K562 (cell line): ENCODE measurements around the gene GPR68. TPM values are rescaled to one million over a fixed set of nuclear protein-coding genes. Genes with fewer than 3 reads are reported as not detected.

Experiments
- ATAC-seq: fragments of 200-7000 bp; cut with Tn5 transposase; 3 replicates; pipeline ENCODE4 v1.9.1; 2020; ENCODE audit warnings: moderate library complexity
- BruUV-seq: library from RNA; stranded (reverse); fragments of 400-500 nt; replicated peaks from 2 replicates; lab custom pipeline; 2021; lab: Mats Ljungman, UMichigan
- CTCF ChIA-PET: fragments of 300-600 bp; formaldehyde crosslinking; extraction: SDS; loops from one replicate; lab custom pipeline; 2021; ENCODE audit warnings: low intra/inter-chr PET ratio; lab: Yijun Ruan, JAX
- POLR2A ChIA-PET: fragments of 300-600, 350-650 bp; sonication (Branson Sonifier 250); formaldehyde crosslinking; extraction: SDS; loops from one replicate; lab custom pipeline; 2021; ENCODE audit warnings: antibody characterized with exemption, inconsistent platforms; lab: Yijun Ruan, JAX
- DNase-seq, 4 experiments: peaks; one replicate each; pipeline versions ENCODE4 v3.0.0 to v3.0.0-alpha.2; 2011 to 2018; ENCODE audit warnings: low spot score in 3 of 4, mixed read lengths in 3 of 4; ENCODE audit errors: extremely low read depth in 1 of 4
- FAIRE-seq: peaks from 2 replicates; lab custom pipeline; 2011; peaks lifted over from hg19 to GRCh38; lab: Jason Lieb, UNC
- H2AFZ ChIP-seq: 2 replicates; pipeline ENCODE4 v1.6.0; 2011; ENCODE audit warnings: low read depth, low read length, control low read depth, inconsistent platforms
- H3K27ac ChIP-seq: fragments of 200-600 bp; 3 replicates; pipeline ENCODE4 v1.8.0; 2011; ENCODE audit warnings: low read depth, mild to moderate bottlenecking, control low read depth, inconsistent platforms, low read length, moderate library complexity, mixed read lengths; ENCODE audit errors: extremely low read depth
- H3K27me3 ChIP-seq, 2 experiments: fragments of 300-600 bp in 1 of 2; 2 replicates in 1 of 2; 3 replicates in 1 of 2; pipeline versions ENCODE4 v1.6.0 to v1.8.0; 2011; ENCODE audit warnings: inconsistent platforms in 2 of 2, low read length in 2 of 2, mild to moderate bottlenecking in 1 of 2, mixed read lengths in 1 of 2, moderate library complexity in 1 of 2; ENCODE audit not compliant: control insufficient read depth in 2 of 2, insufficient read depth in 2 of 2
- H3K36me3 ChIP-seq: fragments of 300-600 bp; 3 replicates; pipeline ENCODE4 v1.8.0; 2011; ENCODE audit warnings: mild to moderate bottlenecking, low read length, inconsistent platforms; ENCODE audit not compliant: control insufficient read depth, insufficient read depth
- H3K4me1 ChIP-seq, 2 experiments: fragments of 200-600 bp in 1 of 2; replicated peaks in 1 of 2; 2 replicates in 1 of 2; 3 replicates in 1 of 2; pipeline versions ENCODE4 v1.5.1 to v1.8.0; 2011; ENCODE audit warnings: inconsistent platforms in 2 of 2, low read length in 2 of 2, mild to moderate bottlenecking in 1 of 2, mixed read lengths in 1 of 2, moderate library complexity in 1 of 2; ENCODE audit not compliant: control insufficient read depth in 2 of 2, insufficient read depth in 2 of 2
- H3K4me2 ChIP-seq: 2 replicates; pipeline ENCODE4 v1.6.1; 2011; ENCODE audit warnings: low read length, control low read depth, inconsistent platforms, mixed read lengths; ENCODE audit not compliant: insufficient read depth
- H3K4me3 ChIP-seq: fragments of 200-600 bp; sonication (generic), shearing (Covaris generic); 2 replicates; pipeline ENCODE4 v1.5.1; 2016; ENCODE audit warnings: control low read depth, inconsistent platforms
- H3K79me2 ChIP-seq: fragments of 200-600 bp; 3 replicates; pipeline ENCODE4 v1.8.0; 2011; ENCODE audit warnings: low read length, inconsistent platforms; ENCODE audit not compliant: control insufficient read depth, insufficient read depth
- H3K9ac ChIP-seq, 2 experiments: 2 replicates each; pipeline versions ENCODE4 v1.6.0 to v1.6.1; 2011; ENCODE audit warnings: low read depth in 2 of 2, low read length in 2 of 2, control low read depth in 1 of 2, inconsistent platforms in 1 of 2, mild to moderate bottlenecking in 1 of 2, mixed read lengths in 1 of 2; ENCODE audit not compliant: insufficient read depth in 1 of 2
- H3K9me1 ChIP-seq: one replicate; pipeline ENCODE4 v1.6.0; 2011; ENCODE audit warnings: inconsistent platforms, mild to moderate bottlenecking, low read length, moderate library complexity; ENCODE audit not compliant: control insufficient read depth, insufficient read depth
- H3K9me3 ChIP-seq: replicated peaks from 2 replicates; pipeline ENCODE4 v1.5.1; 2011; ENCODE audit warnings: low read depth, low read length, inconsistent platforms; ENCODE audit not compliant: control insufficient read depth, insufficient read depth
- H4K20me1 ChIP-seq: replicated peaks from 2 replicates; pipeline ENCODE4 v1.6.1; 2011; ENCODE audit warnings: low read length, inconsistent platforms, mixed read lengths; ENCODE audit not compliant: control insufficient read depth, insufficient read depth
- E2F8 ChIP-seq: fragments of 450-650 bp; IDR thresholded peaks from 2 replicates; pipeline ENCODE4 v1.7.1; 2018; ENCODE audit warnings: mild to moderate bottlenecking, low read depth; ENCODE audit not compliant: partially characterized antibody
- FOXK2 ChIP-seq, 2 experiments: fragments of 450-650 bp; IDR thresholded peaks in 1 of 2; conservative IDR thresholded peaks in 1 of 2; 2 replicates each; pipeline ENCODE4 v1.6.1; 2016; ENCODE audit warnings: low read depth in 2 of 2, mild to moderate bottlenecking in 1 of 2
- ILK ChIP-seq: fragments of 450-650 bp; IDR thresholded peaks from 2 replicates; pipeline ENCODE4 v1.6.1; 2016; ENCODE audit warnings: missing genetic modification characterization, low read depth, mild to moderate bottlenecking, missing compliant biosample characterization, moderate library complexity, borderline replicate concordance
- MYBL2 ChIP-seq, 2 experiments: fragments of 450-650 bp in 1 of 2; sonication (generic) in 1 of 2; formaldehyde crosslinking in 1 of 2; IDR thresholded peaks; 2 replicates each; pipeline versions ENCODE4 v1.6.1 to v1.8.1; 2017 to 2022; ENCODE audit warnings: borderline replicate concordance in 1 of 2, inconsistent platforms in 1 of 2, low read depth in 1 of 2, mild to moderate bottlenecking in 1 of 2, missing genetic modification reagents in 1 of 2, moderate library complexity in 1 of 2
- POLR2H ChIP-seq: IDR thresholded peaks from 2 replicates; pipeline ENCODE4 v1.6.1; 2016; ENCODE audit warnings: missing genetic modification characterization, low read depth, mild to moderate bottlenecking, control low read depth, missing compliant biosample characterization, moderate library complexity
- RFX7 ChIP-seq: fragments of 250-450 bp; sonication (Bioruptor Pico); IDR thresholded peaks from 2 replicates; pipeline ENCODE4 v1.5.1; 2021; ENCODE audit warnings: mild to moderate bottlenecking
- ZNF133 ChIP-seq: fragments of 250-450 bp; sonication (Bioruptor Pico); IDR thresholded peaks from 2 replicates; pipeline ENCODE4 v1.4.0; 2020; ENCODE audit warnings: mild to moderate bottlenecking
- ZNF445 ChIP-seq: fragments of 250-450 bp; sonication (Bioruptor Pico); IDR thresholded peaks from 2 replicates; pipeline ENCODE4 v1.4.0; 2020; ENCODE audit warnings: low read depth, mild to moderate bottlenecking, moderate library complexity
- WGBS: fragments of 100-300 bp; shearing (Covaris generic); methylation state at CpG from one replicate; pipeline ENCODE4 v1.1.6; 2016; ENCODE audit warnings: low coverage, mixed read lengths; ENCODE audit not compliant: insufficient coverage; ENCODE audit errors: missing lambda C conversion rate; 5-methylcytosine and 5-hydroxymethylcytosine counted together
- in situ Hi-C: fragments of 300-500 bp; cut with MboI; formaldehyde crosslinking; loops from 4 replicates; pipeline ENCODE4 v1.15.0; 2018; ENCODE audit warnings: inconsistent platforms, mixed read lengths
- intact Hi-C: fragments of 100-400 bp; cut with micrococcal nuclease; formaldehyde crosslinking; loops from 2 replicates; pipeline ENCODE4 v1.14.2; 2022
- polyA plus RNA-seq, 8 experiments: library from polyadenylated mRNA; depleted of rRNA in 4 of 8; stranded (reverse) in 5 of 8; unstranded in 3 of 8; fragments of >200 nt; fragmentation: Nextera tagmentation in 2 of 8; fragmentation: Illumina TruSeq in 1 of 8; extraction: Ambion mirVana in 2 of 8; extraction: Trizol in 1 of 8; gene quantifications; 2 replicates each; pipeline versions ENCODE4 v1.2.1 to v1.2.3, GENCODE V29; 2011 to 2014; ENCODE audit warnings: inconsistent platforms in 1 of 8, missing spikeins in 1 of 8
- total RNA-seq, 7 experiments: library from RNA; depleted of rRNA in 6 of 7; stranded (reverse); fragments of >200 nt in 6 of 7; fragmentation: Illumina TruSeq in 2 of 7; extraction: Trizol in 2 of 7; gene quantifications; 2 replicates each; pipeline versions ENCODE4 v1.2.1 to v1.2.3, GENCODE V29; 2011 to 2021; ENCODE audit warnings: low replicate concordance in 1 of 7

GPR68 gene
- total and polyA plus RNA-seq, 9 of the 15 experiments (the other 6 are each of a cell fraction or from before 2014, with no cell fraction given), result 0.41 to 9.4 (median 3.7) TPM

DNA sequence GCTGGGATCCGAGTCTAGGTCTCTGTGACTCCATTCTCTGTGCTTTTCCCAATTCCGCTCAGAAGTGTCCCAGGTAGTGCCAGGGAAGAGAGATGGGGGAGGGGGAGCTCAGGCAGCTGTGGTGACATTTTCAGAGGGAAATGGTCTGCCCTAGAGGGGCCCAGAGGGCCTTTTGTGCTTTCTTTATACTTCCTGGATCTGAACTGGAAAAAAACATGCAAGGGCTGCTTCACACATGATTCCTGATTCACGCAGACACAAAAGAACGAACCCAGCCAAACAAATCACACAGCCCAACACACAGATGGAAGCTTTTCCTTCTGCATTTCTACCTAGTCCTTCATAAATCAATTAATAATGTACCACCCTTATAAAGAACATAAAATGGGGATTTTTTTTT is 26.5 kb downstream of the GPR68 start:
- no peaks in the 10 kb centered on the region for H4K20me1 ChIP-seq
- no peak overlapping the region for H3K4me2 ChIP-seq
- CTCF ChIA-PET, result no interaction called here
- in situ Hi-C loops (no loop called here), intact Hi-C loops (no loop called here)
- peaks cover 17% of the 10 kb centered on the region; the same call in 1 of the 3 replicates for H3K36me3 ChIP-seq
- H3K9me1 ChIP-seq, result no peaks in the 10 kb centered on the region
- H3K9me3 ChIP-seq, result no peaks in the 10 kb centered on the region
- POLR2A ChIA-PET, result no interaction called here
- no TSS peak for BruUV-seq
- H3K27ac ChIP-seq, result no peak overlapping the region
- no peak overlapping the region for H3K4me3 ChIP-seq
- 93% methylated on average over 2 of the region's 4 CpGs for WGBS
- DNase-seq, result no peak
- no peaks in the 10 kb centered on the region; a peak in 2 of 5 replicates for H3K4me1 ChIP-seq
- H3K9ac ChIP-seq, result no peak overlapping the region
- TF ChIP-seq POLR2H (tag), result no peak
- no peak for TF ChIP-seq ZNF133
- TF ChIP-seq ZNF445 (CRISPR knock-in tag), result no peak
- TF ChIP-seq E2F8, result no peak
- no peak for TF ChIP-seq MYBL2 (IDR thresholded peaks at IDR 0.05; ENCODE audit: low read depth)
- no peak for TF ChIP-seq MYBL2 (CRISPR knock-in tag; IDR thresholded peaks at IDR 0.05; ENCODE audit: borderline replicate concordance)
- no peak for TF ChIP-seq ILK (tag)
- TF ChIP-seq RFX7, result no peak
- no peak for TF ChIP-seq FOXK2 (conservative IDR thresholded peaks at IDR 0.05 in 1 of 2, IDR thresholded peaks at IDR 0.05 in 1 of 2; ENCODE audit: low read depth in 2 of 2)
- FAIRE-seq, result no peak
- no peak overlapping the region for H2AFZ ChIP-seq
- no peaks in the 10 kb centered on the region for H3K79me2 ChIP-seq
- ATAC-seq, result no peak
- no peaks in the 10 kb centered on the region for H3K27me3 ChIP-seq
